Adrenal gland (tissue), 12 donors: ENCODE results near the gene CNTNAP2. TPM values are rescaled to one million over a fixed set of nuclear protein-coding genes. Genes with fewer than 3 reads are reported as not detected.

ENCODE experiments used
- DNase-seq, 7 donors: peaks; one replicate each; pipeline ENCODE4 v3.0.0-alpha.2; 2019 to 2020
- H3K27ac ChIP-seq, 5 donors: fragments of 200-600 bp; sonication (generic) in 4 of 5; 1 replicate in 3 of 5; 2 replicates in 2 of 5; pipeline versions ENCODE4 v1.5.1 to v1.8.0; 2016 to 2020; ENCODE audit warnings: mild to moderate bottlenecking in 1 of 5
- H3K27me3 ChIP-seq: fragments of 200-600 bp; 2 replicates; pipeline ENCODE4 v1.8.0; 2021
- H3K36me3 ChIP-seq, 2 donors: fragments of 200-600 bp; replicated peaks in 1 of 2; 1 replicate in 1 of 2; 2 replicates in 1 of 2; pipeline versions ENCODE4 v1.5.1 to v1.8.0; 2018 to 2022
- H3K4me1 ChIP-seq, 2 donors: fragments of 200-600 bp; replicated peaks in 1 of 2; 1 replicate in 1 of 2; 2 replicates in 1 of 2; pipeline versions ENCODE4 v1.5.1 to v1.8.0; 2018 to 2021
- H3K4me3 ChIP-seq, 4 donors: fragments of 200-600 bp; sonication (generic) in 3 of 4; one replicate each; pipeline ENCODE4 v1.5.1; 2016 to 2018
- H3K9me3 ChIP-seq, 3 donors: fragments of 200-600 bp; sonication (generic) in 1 of 3; replicated peaks in 1 of 3; 1 replicate in 2 of 3; 2 replicates in 1 of 3; pipeline versions ENCODE4 v1.5.1 to v1.8.0; 2016 to 2021
- CTCF ChIP-seq, 6 experiments: fragments of 450-650 bp in 4 of 6; fragments of 200-600 bp in 2 of 6; sonication (generic) in 1 of 6; IDR thresholded peaks; 1 replicate in 5 of 6; 2 replicates in 1 of 6; pipeline versions ENCODE4 v1.5.1 to v1.8.0; 2016 to 2021; ENCODE audit warnings: antibody characterized with exemption in 6 of 6, mild to moderate bottlenecking in 2 of 6, moderate library complexity in 1 of 6
- POLR2A ChIP-seq, 2 donors: fragments of 450-650 bp; IDR thresholded peaks; one replicate each; pipeline ENCODE4 v1.6.1; 2017; ENCODE audit warnings: antibody characterized with exemption in 2 of 2, mild to moderate bottlenecking in 2 of 2, moderate library complexity in 1 of 2
- WGBS, 4 donors: extraction: QIAGEN DNeasy Blood & Tissue Kit in 2 of 4; methylation state at CpG; one replicate each; pipeline versions ENCODE4 v1.1.5 to v1.1.7; 2013 to 2017; 5-methylcytosine and 5-hydroxymethylcytosine counted together
- intact Hi-C, 2 donors: fragments of 100-400 bp; cut with DNase I; formaldehyde crosslinking; loops; one replicate each; pipeline versions ENCODE4 v1.14.1 to v1.15.0; 2022 to 2023
- polyA plus RNA-seq, 3 donors: library from polyadenylated mRNA; stranded (reverse); fragments of 200-250 nt in 2 of 3; fragments of 350-450 nt in 1 of 3; fragmentation: Illumina TruSeq in 1 of 3; extraction: RNeasy Lipid Tissue Mini Kit (QIAGEN cat#74804) in 1 of 3; gene quantifications; one replicate each; pipeline ENCODE4 v1.2.3, GENCODE V29; 2013 to 2014
- total RNA-seq, 9 donors: library from RNA; depleted of rRNA in 4 of 9; stranded (reverse); fragments of >200 nt in 4 of 9; fragments of 120-200 nt in 1 of 9; fragmentation: NEBNext Ultra II Directional in 1 of 9; extraction: Animal tissue kit (Norgen Biotek cat#: 25700) in 1 of 9; gene quantifications; one replicate each; pipeline versions ENCODE4 v1.1.0 to v1.2.4, GENCODE V29; 2013 to 2023
- donor health status: healthy with polysubstance abuse.
- donor health status: Bipolar disorder and iron deficiency.
- donor health status: DM: yes; HTN: yes; CAD: no.
- donor health status: DM: no; HTN: no; CAD: no.
- donor health status: DM: no; HTN: no; CAD: no.
- donor health status: DM: yes; HTN: yes; CAD: no.

The CNTNAP2 gene
- total and polyA plus RNA-seq, 12 donors: 0.14 to 6.3 (median 1.8) TPM; not detected in 2

DNA sequence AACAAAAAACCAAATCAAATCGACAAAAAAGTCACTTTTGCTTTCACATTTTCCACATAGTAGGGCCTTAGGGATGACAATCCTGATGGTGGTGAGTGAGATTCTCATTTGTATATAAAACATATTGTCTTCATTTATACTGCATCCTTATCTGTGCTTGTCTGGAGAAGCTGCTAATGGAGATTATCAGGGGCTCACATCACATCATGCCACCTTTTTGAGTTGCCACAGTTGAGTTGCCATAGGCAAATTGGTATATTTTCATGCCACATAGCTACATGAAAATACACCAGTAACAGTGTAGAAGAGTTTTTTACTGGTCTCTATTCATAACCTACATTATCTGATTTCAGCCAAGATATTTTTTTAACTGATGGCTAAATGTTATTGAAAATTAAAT, 85.3 kb downstream of the CNTNAP2 start:
- intact Hi-C loops: no loop called here

DNA sequence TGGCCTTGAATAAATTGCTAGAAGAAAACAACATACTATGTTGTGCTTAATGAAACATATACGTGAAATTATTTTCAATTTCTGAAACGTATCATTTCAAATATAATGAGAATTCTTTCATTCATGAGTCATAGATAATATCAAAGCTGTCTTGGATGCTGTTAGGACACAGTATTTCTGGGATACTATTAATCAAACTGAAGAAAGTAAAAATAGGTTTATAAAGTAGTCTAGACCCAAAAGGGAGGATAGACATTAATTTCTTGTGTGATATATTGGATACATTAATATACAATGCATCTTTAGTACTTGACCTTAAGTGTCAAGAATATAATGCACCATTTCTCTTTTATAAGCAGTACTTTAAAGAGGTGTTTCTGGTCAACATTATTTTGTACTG, 89.7 kb downstream of the CNTNAP2 start:
- no peaks in the 10 kb centered on the region for H3K9me3 ChIP-seq
- no peak overlapping the region for H3K4me3 ChIP-seq
- intact Hi-C loops: no loop called here
- H3K36me3 ChIP-seq: no peaks in the 10 kb centered on the region
- 53 to 58% (median 55%) methylated on average over 2 of the region's 2 CpGs for WGBS, 4 donors
- DNase-seq: no peak
- H3K27ac ChIP-seq: no peak overlapping the region
- TF ChIP-seq CTCF (IDR thresholded peaks at IDR 0.05) (no peak), POLR2A (IDR thresholded peaks at IDR 0.05) (no peak)
- H3K27me3 ChIP-seq: no peaks in the 10 kb centered on the region
- H3K4me1 ChIP-seq: no peaks in the 10 kb centered on the region

More for the DNA sequence above, 85.3 kb downstream of the CNTNAP2 start:
- no peaks in the 10 kb centered on the region for H3K9me3 ChIP-seq
- TF ChIP-seq CTCF (IDR thresholded peaks at IDR 0.05) (no peak), POLR2A (IDR thresholded peaks at IDR 0.05) (no peak)
- DNase-seq: no peak
- no peak overlapping the region for H3K4me3 ChIP-seq
- no peak overlapping the region for H3K27ac ChIP-seq
- H3K27me3 ChIP-seq: no peaks in the 10 kb centered on the region
- H3K36me3 ChIP-seq: no peaks in the 10 kb centered on the region
- 62 to 72% (median 69%) methylated on average over 1 of the region's 1 CpG for WGBS, 4 donors
- H3K4me1 ChIP-seq: no peaks in the 10 kb centered on the region

DNA sequence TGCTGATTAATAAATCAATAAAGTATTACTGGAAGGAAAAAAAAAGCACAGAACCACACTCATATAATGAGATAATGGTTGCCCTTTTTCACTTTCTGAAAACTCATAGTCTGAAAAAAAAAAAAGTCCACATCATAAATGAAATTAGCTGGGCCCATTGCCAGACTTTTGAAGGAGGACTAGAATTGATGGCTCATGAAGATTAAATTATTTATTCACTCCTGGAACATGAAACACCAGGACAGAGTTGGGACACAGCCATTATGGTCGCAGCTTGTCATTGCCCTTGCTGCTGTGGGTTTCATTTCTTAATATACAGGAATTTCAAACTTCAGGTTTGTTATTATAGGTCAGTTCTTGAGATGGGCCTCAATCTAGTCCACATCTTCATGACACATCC, 91.9 kb downstream of the CNTNAP2 start:
- 41 to 56% (median 49%) methylated on average over 1 of the region's 1 CpG for WGBS, 4 donors
- intact Hi-C loops: no loop called here
- no peak overlapping the region for H3K27ac ChIP-seq

DNA sequence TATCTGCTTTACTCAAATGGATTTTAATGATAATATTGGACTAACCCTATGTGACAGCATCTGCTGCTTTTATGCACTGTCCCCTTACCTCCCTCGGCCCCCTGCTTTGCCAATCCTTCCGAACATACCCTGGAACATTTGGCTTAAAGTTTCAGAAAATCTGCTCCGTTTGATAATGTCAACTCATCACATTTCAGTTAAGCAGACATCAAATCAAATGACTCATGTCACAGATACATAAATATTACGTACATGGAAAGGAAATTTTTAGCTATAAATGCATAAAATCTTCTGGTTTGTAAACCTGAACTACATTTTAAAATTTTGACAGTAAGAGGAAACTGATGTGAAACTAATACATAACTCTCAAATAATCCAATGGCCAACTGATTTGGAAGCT, 98.2 kb downstream of the CNTNAP2 start:
- intact Hi-C loops: no loop called here
- Histone ChIP-seq H3K27ac (no peak overlapping the region), H3K27me3 (no peaks in the 10 kb centered on the region), H3K9me3 (no peaks in the 10 kb centered on the region), H3K4me3 (no peak overlapping the region), H3K4me1 (no peaks in the 10 kb centered on the region), H3K36me3 (no peaks in the 10 kb centered on the region)
- TF ChIP-seq CTCF (IDR thresholded peaks at IDR 0.05): no peak
- no peak for TF ChIP-seq POLR2A (IDR thresholded peaks at IDR 0.05)
- WGBS, 4 donors: 65 to 75% (median 71%) methylated on average over 4 of the region's 4 CpGs
- DNase-seq: no peak

More for the DNA sequence above, 91.9 kb downstream of the CNTNAP2 start:
- TF ChIP-seq CTCF (IDR thresholded peaks at IDR 0.05): no peak
- Histone ChIP-seq H3K9me3 (no peaks in the 10 kb centered on the region), H3K27me3 (no peaks in the 10 kb centered on the region), H3K36me3 (no peaks in the 10 kb centered on the region), H3K4me1 (no peaks in the 10 kb centered on the region), H3K4me3 (no peak overlapping the region)
- peak in 2 of 7 donors; percentile 2 to 52 for DNase-seq
